Neural progenitor cell (in vitro differentiated cells): ENCODE data around the gene TBCK.

Experiments used
- EZH2 ChIP-seq: fragments of 200-600 bp; sonication (generic); IDR thresholded peaks from 2 replicates; pipeline ENCODE4 v1.6.1; 2017; ENCODE audit warnings: antibody characterized with exemption, mild to moderate bottlenecking, moderate library complexity
- TF ChIP-seq, protein P1 (sequence below): fragments of 200-600 bp; sonication (generic); IDR thresholded peaks from 2 replicates; pipeline ENCODE4 v1.5.1; 2017; ENCODE audit warnings: antibody characterized with exemption, mild to moderate bottlenecking

DNA sequence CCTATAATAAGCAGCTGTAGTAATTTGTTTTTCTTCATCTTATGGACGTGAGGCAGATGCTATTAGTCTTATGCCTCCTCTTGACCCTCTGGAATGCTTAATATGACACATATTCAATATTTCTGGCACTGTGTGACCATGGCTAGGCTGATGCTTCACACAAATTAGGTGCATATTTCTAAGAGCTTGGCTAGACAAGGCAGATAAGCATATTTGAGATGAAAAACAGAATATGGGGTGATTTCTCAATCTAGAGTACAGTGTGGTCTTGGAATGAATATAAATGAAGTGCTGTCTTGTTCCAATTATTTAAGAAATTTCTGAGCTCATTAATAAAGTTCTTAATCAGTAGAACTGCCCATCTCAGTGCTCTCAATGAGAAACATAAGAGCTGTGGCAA, 264.5 kb downstream of the TBCK start:
- TF ChIP-seq, protein P1, sequence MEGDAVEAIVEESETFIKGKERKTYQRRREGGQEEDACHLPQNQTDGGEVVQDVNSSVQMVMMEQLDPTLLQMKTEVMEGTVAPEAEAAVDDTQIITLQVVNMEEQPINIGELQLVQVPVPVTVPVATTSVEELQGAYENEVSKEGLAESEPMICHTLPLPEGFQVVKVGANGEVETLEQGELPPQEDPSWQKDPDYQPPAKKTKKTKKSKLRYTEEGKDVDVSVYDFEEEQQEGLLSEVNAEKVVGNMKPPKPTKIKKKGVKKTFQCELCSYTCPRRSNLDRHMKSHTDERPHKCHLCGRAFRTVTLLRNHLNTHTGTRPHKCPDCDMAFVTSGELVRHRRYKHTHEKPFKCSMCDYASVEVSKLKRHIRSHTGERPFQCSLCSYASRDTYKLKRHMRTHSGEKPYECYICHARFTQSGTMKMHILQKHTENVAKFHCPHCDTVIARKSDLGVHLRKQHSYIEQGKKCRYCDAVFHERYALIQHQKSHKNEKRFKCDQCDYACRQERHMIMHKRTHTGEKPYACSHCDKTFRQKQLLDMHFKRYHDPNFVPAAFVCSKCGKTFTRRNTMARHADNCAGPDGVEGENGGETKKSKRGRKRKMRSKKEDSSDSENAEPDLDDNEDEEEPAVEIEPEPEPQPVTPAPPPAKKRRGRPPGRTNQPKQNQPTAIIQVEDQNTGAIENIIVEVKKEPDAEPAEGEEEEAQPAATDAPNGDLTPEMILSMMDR = no peak
- no peak for TF ChIP-seq EZH2
